ENCODE measurements around the gene ADGRD1. TPM values are rescaled to one million over a fixed set of nuclear protein-coding genes. Genes with fewer than 3 reads are reported as not detected.

The ADGRD1 gene
- total RNA-seq, 1 experiment from 2014 or later: 0.77 TPM

DNA sequence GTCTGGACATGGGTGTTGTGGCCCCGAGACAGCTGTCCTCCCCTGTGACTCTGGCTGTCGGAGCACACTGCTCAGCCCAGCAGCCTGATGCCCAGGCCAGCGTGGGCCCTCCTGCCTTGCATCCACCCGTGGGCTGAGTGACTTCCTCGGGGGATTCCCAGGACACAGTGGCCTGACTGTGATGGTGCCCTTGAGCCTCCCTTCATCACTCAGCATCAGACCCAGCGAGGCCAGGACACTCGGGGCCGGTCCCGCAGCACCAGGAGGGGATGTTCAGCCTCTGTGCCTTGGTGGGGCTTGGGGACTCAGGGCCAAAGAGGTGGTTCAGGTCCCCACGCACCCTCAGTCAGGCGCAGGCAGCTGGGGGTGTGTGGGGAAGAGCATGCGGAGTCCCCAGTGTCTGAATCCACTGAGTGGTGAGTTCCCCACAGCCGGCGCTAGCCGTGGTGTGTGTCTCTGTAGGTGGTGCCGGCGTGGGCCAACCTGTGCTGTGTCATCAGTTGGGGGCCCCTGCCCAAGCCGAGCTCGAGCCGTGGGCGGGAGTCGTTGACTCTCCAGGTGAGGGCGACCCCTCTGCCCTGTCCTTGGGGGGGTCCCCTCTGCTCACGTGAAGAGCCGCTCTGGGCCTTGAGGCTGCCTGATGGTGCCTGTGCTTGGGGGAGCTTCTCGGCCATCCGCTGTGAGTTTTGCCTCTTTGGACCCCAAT lies 185.8 kb downstream of the ADGRD1 start (continued):
- TF ChIP-seq, protein P1, sequence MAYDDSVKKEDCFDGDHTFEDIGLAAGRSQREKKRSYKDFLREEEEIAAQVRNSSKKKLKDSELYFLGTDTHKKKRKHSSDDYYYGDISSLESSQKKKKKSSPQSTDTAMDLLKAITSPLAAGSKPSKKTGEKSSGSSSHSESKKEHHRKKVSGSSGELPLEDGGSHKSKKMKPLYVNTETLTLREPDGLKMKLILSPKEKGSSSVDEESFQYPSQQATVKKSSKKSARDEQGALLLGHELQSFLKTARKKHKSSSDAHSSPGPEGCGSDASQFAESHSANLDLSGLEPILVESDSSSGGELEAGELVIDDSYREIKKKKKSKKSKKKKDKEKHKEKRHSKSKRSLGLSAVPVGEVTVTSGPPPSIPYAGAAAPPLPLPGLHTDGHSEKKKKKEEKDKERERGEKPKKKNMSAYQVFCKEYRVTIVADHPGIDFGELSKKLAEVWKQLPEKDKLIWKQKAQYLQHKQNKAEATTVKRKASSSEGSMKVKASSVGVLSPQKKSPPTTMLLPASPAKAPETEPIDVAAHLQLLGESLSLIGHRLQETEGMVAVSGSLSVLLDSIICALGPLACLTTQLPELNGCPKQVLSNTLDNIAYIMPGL (CRISPR knock-in tag; IDR thresholded peaks at IDR 0.05): no peak
- TF ChIP-seq HMGA2 (CRISPR knock-in tag; IDR thresholded peaks at IDR 0.05) (no peak), CBFB (CRISPR knock-in tag; IDR thresholded peaks at IDR 0.05; ENCODE audit: low read depth) (no peak), OVOL2 (CRISPR knock-in tag; IDR thresholded peaks at IDR 0.05; ENCODE audit: borderline replicate concordance) (no peak), ZNF396 (CRISPR knock-in tag; IDR thresholded peaks at IDR 0.05; ENCODE audit: borderline replicate concordance) (no peak)
- TF ChIP-seq, protein P2, sequence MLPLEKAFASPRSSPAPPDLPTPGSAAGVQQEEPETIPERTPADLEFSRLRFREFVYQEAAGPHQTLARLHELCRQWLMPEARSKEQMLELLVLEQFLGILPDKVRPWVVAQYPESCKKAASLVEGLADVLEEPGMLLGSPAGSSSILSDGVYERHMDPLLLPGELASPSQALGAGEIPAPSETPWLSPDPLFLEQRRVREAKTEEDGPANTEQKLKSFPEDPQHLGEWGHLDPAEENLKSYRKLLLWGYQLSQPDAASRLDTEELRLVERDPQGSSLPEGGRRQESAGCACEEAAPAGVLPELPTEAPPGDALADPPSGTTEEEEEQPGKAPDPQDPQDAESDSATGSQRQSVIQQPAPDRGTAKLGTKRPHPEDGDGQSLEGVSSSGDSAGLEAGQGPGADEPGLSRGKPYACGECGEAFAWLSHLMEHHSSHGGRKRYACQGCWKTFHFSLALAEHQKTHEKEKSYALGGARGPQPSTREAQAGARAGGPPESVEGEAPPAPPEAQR (CRISPR knock-in tag; IDR thresholded peaks at IDR 0.05): no peak
- TF ChIP-seq, protein P3, sequence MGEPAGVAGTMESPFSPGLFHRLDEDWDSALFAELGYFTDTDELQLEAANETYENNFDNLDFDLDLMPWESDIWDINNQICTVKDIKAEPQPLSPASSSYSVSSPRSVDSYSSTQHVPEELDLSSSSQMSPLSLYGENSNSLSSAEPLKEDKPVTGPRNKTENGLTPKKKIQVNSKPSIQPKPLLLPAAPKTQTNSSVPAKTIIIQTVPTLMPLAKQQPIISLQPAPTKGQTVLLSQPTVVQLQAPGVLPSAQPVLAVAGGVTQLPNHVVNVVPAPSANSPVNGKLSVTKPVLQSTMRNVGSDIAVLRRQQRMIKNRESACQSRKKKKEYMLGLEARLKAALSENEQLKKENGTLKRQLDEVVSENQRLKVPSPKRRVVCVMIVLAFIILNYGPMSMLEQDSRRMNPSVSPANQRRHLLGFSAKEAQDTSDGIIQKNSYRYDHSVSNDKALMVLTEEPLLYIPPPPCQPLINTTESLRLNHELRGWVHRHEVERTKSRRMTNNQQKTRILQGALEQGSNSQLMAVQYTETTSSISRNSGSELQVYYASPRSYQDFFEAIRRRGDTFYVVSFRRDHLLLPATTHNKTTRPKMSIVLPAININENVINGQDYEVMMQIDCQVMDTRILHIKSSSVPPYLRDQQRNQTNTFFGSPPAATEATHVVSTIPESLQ (CRISPR knock-in tag; IDR thresholded peaks at IDR 0.05): no peak

DNA sequence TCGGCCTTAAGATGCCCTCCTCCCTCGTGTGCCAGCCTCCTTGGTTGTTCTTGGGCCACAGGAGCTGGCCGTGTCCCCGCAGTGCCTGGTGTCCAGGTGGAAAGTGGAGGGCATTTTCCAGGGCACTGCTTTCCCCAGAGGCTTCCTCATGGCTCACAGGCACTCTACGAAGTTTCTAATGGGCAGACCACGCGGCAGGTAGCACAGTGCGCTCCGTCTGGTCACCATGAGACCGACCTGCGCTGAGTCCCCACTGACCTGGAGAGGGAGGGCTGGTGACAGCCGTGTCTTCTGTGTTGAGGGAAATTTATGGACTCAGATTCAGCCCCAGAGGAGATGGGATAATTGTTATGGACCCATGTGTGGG lies 186.3 kb downstream of the ADGRD1 start:
- H3K27me3 Mint-ChIP-seq (ENCODE audit: low read depth): no peaks in the 10 kb centered on the region
- peaks cover 8% of the 10 kb centered on the region for H3K4me1 Mint-ChIP-seq
- no peaks in the 10 kb centered on the region for H3K36me3 Mint-ChIP-seq
- POLR2A ChIA-PET: no interaction called here
- DNase-seq (ENCODE audit: low spot score) (no peak), ATAC-seq (no peak)
- H3K27ac Mint-ChIP-seq: no peak overlapping the region
- CTCF ChIA-PET: interaction anchor here (0.7 to 1.3 kb wide), 2 partner anchors 20 to 35 kb away, joined by 3 to 4 read pairs; no protein-coding TSS in a partner anchor
- H3K9me3 Mint-ChIP-seq: no peaks in the 10 kb centered on the region
- H3K4me3 Mint-ChIP-seq: no peak overlapping the region
- TF ChIP-seq, protein P4, sequence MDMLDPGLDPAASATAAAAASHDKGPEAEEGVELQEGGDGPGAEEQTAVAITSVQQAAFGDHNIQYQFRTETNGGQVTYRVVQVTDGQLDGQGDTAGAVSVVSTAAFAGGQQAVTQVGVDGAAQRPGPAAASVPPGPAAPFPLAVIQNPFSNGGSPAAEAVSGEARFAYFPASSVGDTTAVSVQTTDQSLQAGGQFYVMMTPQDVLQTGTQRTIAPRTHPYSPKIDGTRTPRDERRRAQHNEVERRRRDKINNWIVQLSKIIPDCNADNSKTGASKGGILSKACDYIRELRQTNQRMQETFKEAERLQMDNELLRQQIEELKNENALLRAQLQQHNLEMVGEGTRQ (CRISPR knock-in tag; IDR thresholded peaks at IDR 0.05): no peak
- TF ChIP-seq, protein P5, sequence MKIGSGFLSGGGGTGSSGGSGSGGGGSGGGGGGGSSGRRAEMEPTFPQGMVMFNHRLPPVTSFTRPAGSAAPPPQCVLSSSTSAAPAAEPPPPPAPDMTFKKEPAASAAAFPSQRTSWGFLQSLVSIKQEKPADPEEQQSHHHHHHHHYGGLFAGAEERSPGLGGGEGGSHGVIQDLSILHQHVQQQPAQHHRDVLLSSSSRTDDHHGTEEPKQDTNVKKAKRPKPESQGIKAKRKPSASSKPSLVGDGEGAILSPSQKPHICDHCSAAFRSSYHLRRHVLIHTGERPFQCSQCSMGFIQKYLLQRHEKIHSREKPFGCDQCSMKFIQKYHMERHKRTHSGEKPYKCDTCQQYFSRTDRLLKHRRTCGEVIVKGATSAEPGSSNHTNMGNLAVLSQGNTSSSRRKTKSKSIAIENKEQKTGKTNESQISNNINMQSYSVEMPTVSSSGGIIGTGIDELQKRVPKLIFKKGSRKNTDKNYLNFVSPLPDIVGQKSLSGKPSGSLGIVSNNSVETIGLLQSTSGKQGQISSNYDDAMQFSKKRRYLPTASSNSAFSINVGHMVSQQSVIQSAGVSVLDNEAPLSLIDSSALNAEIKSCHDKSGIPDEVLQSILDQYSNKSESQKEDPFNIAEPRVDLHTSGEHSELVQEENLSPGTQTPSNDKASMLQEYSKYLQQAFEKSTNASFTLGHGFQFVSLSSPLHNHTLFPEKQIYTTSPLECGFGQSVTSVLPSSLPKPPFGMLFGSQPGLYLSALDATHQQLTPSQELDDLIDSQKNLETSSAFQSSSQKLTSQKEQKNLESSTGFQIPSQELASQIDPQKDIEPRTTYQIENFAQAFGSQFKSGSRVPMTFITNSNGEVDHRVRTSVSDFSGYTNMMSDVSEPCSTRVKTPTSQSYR (CRISPR knock-in tag; IDR thresholded peaks at IDR 0.05): no peak
- no peak for TF ChIP-seq CBFB (CRISPR knock-in tag; IDR thresholded peaks at IDR 0.05; ENCODE audit: low read depth)
- TF ChIP-seq ZNF138 (CRISPR knock-in tag; conservative IDR thresholded peaks at IDR 0.05): no peak
- TF ChIP-seq, protein P6, sequence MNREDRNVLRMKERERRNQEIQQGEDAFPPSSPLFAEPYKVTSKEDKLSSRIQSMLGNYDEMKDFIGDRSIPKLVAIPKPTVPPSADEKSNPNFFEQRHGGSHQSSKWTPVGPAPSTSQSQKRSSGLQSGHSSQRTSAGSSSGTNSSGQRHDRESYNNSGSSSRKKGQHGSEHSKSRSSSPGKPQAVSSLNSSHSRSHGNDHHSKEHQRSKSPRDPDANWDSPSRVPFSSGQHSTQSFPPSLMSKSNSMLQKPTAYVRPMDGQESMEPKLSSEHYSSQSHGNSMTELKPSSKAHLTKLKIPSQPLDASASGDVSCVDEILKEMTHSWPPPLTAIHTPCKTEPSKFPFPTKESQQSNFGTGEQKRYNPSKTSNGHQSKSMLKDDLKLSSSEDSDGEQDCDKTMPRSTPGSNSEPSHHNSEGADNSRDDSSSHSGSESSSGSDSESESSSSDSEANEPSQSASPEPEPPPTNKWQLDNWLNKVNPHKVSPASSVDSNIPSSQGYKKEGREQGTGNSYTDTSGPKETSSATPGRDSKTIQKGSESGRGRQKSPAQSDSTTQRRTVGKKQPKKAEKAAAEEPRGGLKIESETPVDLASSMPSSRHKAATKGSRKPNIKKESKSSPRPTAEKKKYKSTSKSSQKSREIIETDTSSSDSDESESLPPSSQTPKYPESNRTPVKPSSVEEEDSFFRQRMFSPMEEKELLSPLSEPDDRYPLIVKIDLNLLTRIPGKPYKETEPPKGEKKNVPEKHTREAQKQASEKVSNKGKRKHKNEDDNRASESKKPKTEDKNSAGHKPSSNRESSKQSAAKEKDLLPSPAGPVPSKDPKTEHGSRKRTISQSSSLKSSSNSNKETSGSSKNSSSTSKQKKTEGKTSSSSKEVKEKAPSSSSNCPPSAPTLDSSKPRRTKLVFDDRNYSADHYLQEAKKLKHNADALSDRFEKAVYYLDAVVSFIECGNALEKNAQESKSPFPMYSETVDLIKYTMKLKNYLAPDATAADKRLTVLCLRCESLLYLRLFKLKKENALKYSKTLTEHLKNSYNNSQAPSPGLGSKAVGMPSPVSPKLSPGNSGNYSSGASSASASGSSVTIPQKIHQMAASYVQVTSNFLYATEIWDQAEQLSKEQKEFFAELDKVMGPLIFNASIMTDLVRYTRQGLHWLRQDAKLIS (CRISPR knock-in tag; IDR thresholded peaks at IDR 0.05; ENCODE audit: borderline replicate concordance): no peak
- no peak for TF ChIP-seq SMAD3 (CRISPR knock-in tag; IDR thresholded peaks at IDR 0.05; ENCODE audit: borderline replicate concordance)
- TF ChIP-seq CREM (CRISPR knock-in tag; IDR thresholded peaks at IDR 0.05): no peak
- TF ChIP-seq, protein P7, sequence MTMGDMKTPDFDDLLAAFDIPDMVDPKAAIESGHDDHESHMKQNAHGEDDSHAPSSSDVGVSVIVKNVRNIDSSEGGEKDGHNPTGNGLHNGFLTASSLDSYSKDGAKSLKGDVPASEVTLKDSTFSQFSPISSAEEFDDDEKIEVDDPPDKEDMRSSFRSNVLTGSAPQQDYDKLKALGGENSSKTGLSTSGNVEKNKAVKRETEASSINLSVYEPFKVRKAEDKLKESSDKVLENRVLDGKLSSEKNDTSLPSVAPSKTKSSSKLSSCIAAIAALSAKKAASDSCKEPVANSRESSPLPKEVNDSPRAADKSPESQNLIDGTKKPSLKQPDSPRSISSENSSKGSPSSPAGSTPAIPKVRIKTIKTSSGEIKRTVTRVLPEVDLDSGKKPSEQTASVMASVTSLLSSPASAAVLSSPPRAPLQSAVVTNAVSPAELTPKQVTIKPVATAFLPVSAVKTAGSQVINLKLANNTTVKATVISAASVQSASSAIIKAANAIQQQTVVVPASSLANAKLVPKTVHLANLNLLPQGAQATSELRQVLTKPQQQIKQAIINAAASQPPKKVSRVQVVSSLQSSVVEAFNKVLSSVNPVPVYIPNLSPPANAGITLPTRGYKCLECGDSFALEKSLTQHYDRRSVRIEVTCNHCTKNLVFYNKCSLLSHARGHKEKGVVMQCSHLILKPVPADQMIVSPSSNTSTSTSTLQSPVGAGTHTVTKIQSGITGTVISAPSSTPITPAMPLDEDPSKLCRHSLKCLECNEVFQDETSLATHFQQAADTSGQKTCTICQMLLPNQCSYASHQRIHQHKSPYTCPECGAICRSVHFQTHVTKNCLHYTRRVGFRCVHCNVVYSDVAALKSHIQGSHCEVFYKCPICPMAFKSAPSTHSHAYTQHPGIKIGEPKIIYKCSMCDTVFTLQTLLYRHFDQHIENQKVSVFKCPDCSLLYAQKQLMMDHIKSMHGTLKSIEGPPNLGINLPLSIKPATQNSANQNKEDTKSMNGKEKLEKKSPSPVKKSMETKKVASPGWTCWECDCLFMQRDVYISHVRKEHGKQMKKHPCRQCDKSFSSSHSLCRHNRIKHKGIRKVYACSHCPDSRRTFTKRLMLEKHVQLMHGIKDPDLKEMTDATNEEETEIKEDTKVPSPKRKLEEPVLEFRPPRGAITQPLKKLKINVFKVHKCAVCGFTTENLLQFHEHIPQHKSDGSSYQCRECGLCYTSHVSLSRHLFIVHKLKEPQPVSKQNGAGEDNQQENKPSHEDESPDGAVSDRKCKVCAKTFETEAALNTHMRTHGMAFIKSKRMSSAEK (CRISPR knock-in tag; IDR thresholded peaks at IDR 0.05; ENCODE audit: borderline replicate concordance): no peak
- no peak for TF ChIP-seq GTF2I (CRISPR knock-in tag; conservative IDR thresholded peaks at IDR 0.05)
- no peak for TF ChIP-seq NFYB (CRISPR knock-in tag; conservative IDR thresholded peaks at IDR 0.05; ENCODE audit: low read depth)
- TF ChIP-seq KAT7 (CRISPR knock-in tag; IDR thresholded peaks at IDR 0.05; ENCODE audit: borderline replicate concordance): no peak

All from WTC11 (cell line).